GM12891 (cell line): ENCODE measurements around the gene LPA.

Experiments
- POLR2A ChIP-seq: IDR thresholded peaks from 2 replicates; pipeline ENCODE4 v1.6.1; 2011; ENCODE audit warnings: low read depth, low read length, control low read depth
- POLR2AphosphoS5 ChIP-seq: IDR thresholded peaks from 2 replicates; pipeline ENCODE4 v1.6.1; 2011; ENCODE audit warnings: low read depth, low read length, control low read depth

- no peak for TF ChIP-seq POLR2A
- TF ChIP-seq POLR2AphosphoS5 = no peak
Observed at GRCh38 chr6:160667639-160668481, 3.8 kb upstream of the LPA start.
